Fibroblast of skin of scalp (primary cell): Measurements from ENCODE around the gene EXOC4.

Experiments used
- DNase-seq: peaks from one replicate; pipeline ENCODE4 v3.0.0-alpha.2; 2013

EXOC4 gene

GRCh38 chr7:133365917-133366316 lies 113.0 kb downstream of the EXOC4 start:
- peak; percentile 36 for DNase-seq

DNA sequence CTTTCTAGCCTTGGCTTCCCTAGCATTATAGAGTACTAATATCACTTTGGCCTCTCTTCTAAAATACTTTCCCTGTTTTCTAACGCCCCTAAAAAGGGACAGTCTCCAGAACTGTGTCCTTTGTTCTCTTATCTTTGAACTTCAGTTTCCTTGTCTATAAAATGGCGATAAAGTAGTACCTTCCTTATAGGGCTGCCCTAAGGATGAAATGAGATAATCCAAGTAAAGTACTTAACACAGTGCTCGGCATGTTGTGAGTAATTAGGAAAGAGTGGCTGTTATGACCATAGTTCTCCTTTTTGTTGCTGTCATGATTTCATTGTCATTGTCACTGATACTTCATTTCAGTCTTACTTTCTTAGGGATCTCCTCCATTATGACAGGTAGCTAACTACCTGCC lies 114.7 kb downstream of the EXOC4 start:
- no peak for DNase-seq

GRCh38 chr7:133369130-133369529 lies 116.3 kb downstream of the EXOC4 start:
- peak; percentile 4 for DNase-seq

- no peak for DNase-seq
Observed at GRCh38 chr7:133371616-133372015, 118.7 kb downstream of the EXOC4 start.

- no peak for DNase-seq
Observed at GRCh38 chr7:133372337-133372736, 119.5 kb downstream of the EXOC4 start.

DNA sequence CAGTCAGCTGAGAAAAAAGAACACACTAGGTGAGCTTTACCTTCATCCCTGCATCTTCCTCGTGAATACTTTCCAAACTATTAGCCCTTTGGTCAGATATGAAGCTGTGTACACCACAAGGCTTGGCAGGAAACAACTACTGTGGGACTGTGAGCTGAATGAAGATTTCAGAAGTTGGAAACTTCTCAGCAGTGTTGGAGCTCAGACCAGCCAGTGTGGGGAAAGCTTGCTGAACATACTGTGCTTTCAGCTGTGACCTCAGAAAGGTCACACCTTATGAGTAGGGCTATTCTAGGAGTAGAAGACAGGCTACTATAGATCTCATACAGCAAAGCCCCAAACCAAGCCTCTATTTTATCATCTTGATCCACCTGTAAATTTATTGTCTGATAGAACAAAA lies 123.6 kb downstream of the EXOC4 start:
- no peak for DNase-seq

- no peak for DNase-seq
Observed at GRCh38 chr7:133381965-133382364, 129.1 kb downstream of the EXOC4 start.

DNA sequence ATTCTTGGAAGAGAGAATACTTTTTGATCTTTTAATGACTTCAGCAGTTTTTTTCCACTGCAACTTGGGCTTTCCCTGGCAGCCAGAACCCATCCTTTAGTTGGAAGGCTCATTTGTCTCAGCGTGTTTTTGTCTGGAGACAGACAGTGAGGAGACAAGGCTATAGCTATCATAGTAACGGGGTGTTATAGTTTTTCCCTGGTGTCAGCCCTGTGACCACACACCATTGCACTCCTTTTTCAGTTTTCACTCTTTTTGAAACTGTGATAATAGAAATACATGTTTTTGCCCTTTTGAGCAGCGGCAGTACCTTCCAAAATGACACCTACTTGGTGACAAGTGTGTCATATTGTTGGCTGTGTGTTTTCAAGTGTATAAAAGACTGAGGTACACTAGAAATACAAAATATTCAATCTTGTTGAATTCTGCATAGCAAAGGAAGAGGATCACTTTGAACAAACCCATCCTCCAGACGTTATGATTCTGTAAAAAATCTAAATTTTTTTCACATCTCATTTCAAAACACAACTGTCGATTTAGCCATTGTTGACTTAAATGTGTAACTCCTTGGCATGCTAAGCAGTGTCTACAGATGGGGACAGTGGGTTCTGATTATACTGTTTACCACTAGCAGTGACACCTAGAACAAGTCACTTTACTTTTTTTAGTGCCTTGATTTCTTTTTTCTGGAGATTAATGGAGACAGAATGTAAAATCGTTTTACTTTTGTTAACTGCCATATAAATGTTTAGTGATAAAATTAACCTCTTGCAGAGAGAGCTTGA lies 130.1 kb downstream of the EXOC4 start:
- no peak for DNase-seq

GRCh38 chr7:133386205-133386604 lies 133.3 kb downstream of the EXOC4 start:
- DNase-seq, result no peak

GRCh38 chr7:133389727-133390126 lies 136.8 kb downstream of the EXOC4 start:
- peak; percentile 20 for DNase-seq

GRCh38 chr7:133391206-133391605 lies 138.3 kb downstream of the EXOC4 start:
- no peak for DNase-seq

DNA sequence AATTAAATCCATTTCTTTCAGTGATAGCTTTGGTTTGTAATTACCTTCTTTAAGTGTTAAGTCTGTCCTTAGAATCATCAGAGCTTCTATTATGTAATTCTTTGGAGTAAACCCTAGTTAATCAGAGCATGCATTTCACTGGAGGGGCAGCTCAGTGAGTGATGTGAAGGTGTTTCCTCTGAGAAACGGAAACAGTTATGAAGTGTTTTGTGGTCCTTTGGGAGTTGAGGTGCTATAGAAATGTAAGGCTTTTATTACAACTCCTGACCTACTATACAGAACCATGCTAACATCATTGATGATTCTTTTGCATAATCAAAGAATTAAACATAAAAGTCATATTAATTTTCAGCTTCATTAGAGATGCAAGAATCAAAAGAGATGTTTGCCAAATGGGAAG lies 141.5 kb downstream of the EXOC4 start:
- DNase-seq, result no peak

GRCh38 chr7:133395551-133395950 lies 142.7 kb downstream of the EXOC4 start:
- DNase-seq, result no peak

DNA sequence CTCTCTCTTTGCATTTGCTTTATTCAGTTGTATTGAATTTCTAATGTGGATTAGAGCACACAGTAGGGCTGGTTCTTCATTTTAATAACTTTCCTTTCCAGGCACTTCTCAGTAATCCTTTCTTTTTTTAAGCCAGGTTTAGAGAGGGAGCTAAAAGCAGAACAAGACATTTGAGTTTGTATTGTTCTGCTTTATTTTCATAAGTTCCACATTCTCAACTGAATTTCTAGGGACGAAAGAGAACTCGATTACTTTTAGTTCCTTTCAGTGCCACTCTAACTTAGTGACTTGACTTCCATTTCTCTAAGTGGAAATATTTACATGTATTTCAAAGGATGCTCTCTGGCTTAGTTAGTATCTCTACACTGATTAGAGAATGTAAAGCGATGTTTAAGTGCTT lies 145.6 kb downstream of the EXOC4 start:
- no peak for DNase-seq

GRCh38 chr7:133401225-133401624 lies 148.3 kb downstream of the EXOC4 start:
- peak; percentile 58 for DNase-seq

- DNase-seq, result no peak
Observed at GRCh38 chr7:133408212-133408611, 155.3 kb downstream of the EXOC4 start.

DNA sequence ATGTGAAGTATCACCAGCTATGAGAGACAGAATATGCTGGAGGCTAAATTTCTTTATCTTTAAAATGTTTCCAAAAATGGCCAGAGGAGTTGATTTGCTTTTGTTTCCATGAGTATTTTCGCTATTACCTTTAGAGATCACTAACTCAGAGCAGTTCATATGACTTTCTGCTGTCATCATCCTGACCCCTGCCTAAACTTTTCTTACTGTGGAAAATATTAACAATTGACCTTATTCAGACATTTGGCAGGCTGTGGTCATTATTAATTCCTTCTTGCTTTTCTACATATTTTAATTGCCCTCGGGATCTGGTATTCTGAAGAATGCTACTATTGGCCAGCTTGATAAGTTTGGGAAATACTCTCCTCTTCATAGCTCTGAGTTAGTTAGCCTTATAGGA lies 156.5 kb downstream of the EXOC4 start:
- peak; percentile 8 for DNase-seq

- no peak for DNase-seq
Observed at GRCh38 chr7:133409966-133410365, 157.1 kb downstream of the EXOC4 start.

- DNase-seq, result no peak
Observed at GRCh38 chr7:133411395-133411794, 158.5 kb downstream of the EXOC4 start.

- no peak for DNase-seq
Observed at GRCh38 chr7:133412942-133413341, 160.1 kb downstream of the EXOC4 start.

GRCh38 chr7:133419041-133419440 lies 166.2 kb downstream of the EXOC4 start:
- DNase-seq, result peak; percentile 38

- DNase-seq, result no peak
Observed at GRCh38 chr7:133423618-133424017, 170.7 kb downstream of the EXOC4 start.

DNA sequence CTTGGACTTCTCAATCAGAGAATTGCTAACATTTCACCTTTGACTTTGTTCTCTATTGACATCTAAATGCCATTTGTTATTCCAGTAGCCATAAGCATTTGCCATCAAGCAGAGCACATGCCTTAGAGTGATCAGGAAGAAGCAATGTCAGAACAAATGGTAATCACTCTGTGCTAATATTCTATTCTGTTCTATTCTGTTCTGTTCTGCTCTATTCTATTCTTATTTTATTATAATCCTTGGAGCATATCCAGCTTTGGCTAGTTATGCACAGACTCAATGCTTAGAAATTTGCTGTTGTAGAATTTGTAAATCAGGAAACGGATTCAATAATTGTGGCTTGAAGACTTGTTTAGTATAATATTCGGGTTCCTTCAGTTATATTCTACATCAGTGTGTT lies 175.4 kb downstream of the EXOC4 start:
- DNase-seq, result peak; percentile 24

DNA sequence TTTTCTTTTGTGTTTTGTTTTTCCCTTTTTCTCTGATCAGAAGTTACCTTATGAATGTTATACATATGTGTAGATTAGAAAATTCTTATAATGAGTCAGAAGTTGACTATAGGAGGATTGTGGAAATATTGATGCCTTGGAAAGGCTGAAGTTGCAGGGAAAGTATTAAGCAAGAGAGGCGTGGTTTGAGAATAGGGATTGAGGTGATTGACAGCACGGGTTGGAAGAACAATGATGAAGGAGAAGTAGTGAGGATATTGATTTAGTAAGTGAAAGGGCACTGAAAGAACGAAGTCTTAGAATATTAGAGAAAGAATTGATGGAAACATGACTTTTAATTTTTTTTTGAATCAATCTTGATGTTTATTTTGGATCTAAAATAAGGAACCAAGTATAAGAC lies 176.0 kb downstream of the EXOC4 start:
- no peak for DNase-seq

DNA sequence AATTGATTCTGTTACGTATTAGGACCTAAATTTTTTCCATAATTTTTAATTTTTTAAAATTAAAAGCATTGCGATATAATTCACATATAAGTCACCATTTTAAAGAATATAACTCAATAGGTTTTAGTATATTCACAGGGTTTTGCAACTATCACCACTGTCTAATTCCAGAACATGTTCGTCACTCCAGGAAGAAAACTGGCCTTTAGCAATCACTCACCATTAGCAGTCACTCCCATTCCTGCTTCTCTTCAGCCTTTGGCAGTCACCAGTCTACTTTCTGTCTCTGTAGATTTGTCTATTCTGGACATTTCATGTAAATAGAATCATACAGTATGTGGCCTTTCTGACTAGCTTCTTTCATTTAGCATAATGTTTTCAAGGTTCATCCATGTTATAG lies 176.5 kb downstream of the EXOC4 start:
- DNase-seq, result no peak
